GM12892 (cell line): ENCODE results near the gene PHRF1.

Experiments used
- DNase-seq: peaks from one replicate; pipeline ENCODE4 v3.0.0; 2011; ENCODE audit not compliant: insufficient read length
- FAIRE-seq: peaks from 2 replicates; lab custom pipeline; 2011; peaks lifted over from hg19 to GRCh38; lab: Jason Lieb, UNC
- POLR2A ChIP-seq: IDR thresholded peaks from 2 replicates; pipeline ENCODE4 v1.6.1; 2011; ENCODE audit warnings: low read depth, low read length, control low read depth
- POLR2AphosphoS5 ChIP-seq: IDR thresholded peaks from 2 replicates; pipeline ENCODE4 v1.6.1; 2011; ENCODE audit warnings: low read depth, low read length, control low read depth
- TAF1 ChIP-seq: IDR thresholded peaks from 2 replicates; pipeline ENCODE4 v1.6.1; 2011; ENCODE audit warnings: low read depth, mild to moderate bottlenecking, control low read depth, low read length, borderline replicate concordance

Gene PHRF1

DNA sequence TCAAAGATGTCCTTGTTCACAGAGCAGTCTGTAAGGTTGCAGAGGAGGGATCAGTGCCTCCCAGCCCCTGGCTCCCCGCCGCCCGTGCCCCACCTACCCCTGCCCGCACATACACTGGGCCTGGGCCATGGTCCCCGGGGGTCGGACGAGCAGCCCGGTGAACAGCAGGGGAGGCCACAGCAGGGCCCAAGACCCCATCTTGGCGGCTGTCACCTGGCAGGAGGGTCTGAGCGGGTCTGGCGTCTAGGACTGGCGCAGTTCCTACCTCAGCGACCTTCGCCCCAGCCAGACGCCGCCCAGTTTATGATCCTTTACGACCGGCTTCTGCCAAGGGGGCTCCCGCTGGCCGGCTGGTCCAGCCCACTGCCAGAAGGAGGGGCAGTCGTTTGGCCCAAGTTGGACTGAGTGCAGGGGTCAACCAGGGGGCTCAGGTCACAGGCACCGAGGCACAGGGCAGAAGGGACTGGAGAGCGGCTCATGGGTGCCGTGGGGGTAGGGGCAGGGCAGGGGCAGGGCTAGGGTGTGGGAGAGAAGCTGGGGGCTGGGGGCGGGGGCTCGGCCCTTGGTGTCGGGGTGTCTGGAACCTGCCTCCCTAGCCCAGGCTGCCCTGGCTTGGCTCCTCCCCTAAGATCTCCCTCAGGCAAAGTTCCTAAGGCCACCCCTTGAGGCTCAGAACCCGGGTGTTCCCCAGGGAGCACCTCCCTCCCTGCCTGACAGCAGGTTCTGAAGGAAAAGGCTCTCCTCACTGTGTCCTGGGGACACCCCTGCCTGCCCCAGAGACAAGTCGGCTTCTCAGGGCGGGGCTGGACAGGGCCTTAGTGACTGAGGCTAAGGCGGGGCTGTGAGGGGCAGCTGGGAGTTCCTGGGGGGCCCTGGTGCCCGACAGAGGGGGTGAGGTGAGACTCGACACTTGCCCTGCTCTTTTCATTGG, 48.7 kb downstream of the PHRF1 start, which contains the start of gene CDHR5:
Gene CDHR5 (minus strand): TSS at position 251 of the 931 bp plus-strand sequence. CDS start 53 bp downstream, at position 198.
- FAIRE-seq (no peak), DNase-seq (no peak)
- no peak for TF ChIP-seq POLR2AphosphoS5
- no peak for TF ChIP-seq TAF1
- no peak for TF ChIP-seq POLR2A

DNA sequence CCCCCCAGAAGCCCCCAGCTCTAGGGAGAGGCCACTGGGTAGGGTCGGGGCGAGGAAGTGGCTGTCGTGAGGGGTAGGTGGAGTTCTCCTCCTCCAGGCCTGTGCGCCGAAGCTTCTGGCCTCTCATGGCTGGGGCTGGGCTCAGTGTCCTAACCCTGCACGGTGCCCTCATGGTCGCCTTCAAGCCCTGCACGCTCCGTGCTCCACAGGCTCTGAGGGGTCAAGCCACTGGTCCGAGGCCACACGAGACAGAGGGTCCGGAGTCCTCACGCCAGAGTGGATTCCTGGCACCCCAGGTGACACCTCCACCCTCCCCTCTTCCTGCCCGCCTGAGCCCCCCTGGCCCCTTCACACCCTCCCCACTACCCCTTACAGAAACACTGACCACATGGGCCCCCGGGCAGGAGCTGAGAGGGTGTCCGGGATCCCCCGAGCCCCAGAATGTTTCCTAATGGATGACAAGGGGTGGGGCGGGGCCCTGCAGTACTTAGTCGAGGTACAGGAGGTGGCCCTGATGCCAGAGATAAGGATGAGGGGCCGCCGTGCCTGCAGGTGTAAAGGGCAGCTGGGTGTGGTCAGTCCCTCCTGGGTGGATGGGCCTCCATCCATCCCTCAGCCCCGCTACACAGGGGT, 49.5 kb downstream of the PHRF1 start:
- TF ChIP-seq POLR2AphosphoS5 (no peak), POLR2A (no peak), TAF1 (no peak)
- FAIRE-seq (no peak), DNase-seq (no peak)

- no peak for FAIRE-seq
- DNase-seq: no peak
- no peak for TF ChIP-seq POLR2AphosphoS5
- no peak for TF ChIP-seq POLR2A
These were observed 50.4 kb downstream of the PHRF1 start, which contains the start of gene SCT for GRCh38 chr11:626475-627307. Gene SCT (minus strand): TSS chr11:627181. CDS start chr11:627143, 38 bp downstream.

- no peak for FAIRE-seq
- TF ChIP-seq POLR2A: no peak
- no peak for TF ChIP-seq TAF1
- no peak for TF ChIP-seq POLR2AphosphoS5
- no peak for DNase-seq
These were observed 51.0 kb downstream of the PHRF1 start for GRCh38 chr11:627308-627576.

- no peak for FAIRE-seq
- DNase-seq: no peak
- TF ChIP-seq POLR2AphosphoS5 (no peak), POLR2A (no peak), TAF1 (no peak)
These were observed 51.8 kb downstream of the PHRF1 start for GRCh38 chr11:628056-628455.

DNA sequence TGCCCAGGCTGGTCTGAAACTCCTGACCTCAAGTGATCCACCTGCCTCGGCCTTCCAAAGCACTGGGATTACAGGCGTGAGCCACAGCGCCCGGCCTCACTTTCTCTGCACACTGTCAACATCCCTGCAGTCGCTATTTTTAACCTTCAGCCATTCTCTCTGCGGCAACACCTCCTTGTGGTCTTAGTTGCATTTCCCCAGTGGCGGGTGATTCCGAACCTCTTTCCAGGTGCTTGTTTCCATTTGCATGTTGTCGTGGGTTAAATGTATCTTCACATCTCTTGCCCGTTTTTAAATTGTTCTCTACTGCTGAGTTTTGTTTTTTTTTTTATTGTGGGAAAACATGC, 52.9 kb downstream of the PHRF1 start:
- FAIRE-seq: peak; percentile 79
- DNase-seq: no peak
- no peak for TF ChIP-seq POLR2A
- no peak for TF ChIP-seq POLR2AphosphoS5
- TF ChIP-seq TAF1: no peak

- FAIRE-seq (no peak), DNase-seq (no peak)
- TF ChIP-seq POLR2AphosphoS5 (no peak), POLR2A (no peak), TAF1 (no peak)
These were observed 54.6 kb downstream of the PHRF1 start for GRCh38 chr11:630871-631270.

- no peak for FAIRE-seq
- DNase-seq: no peak
- TF ChIP-seq TAF1 (no peak), POLR2A (no peak), POLR2AphosphoS5 (no peak)
These were observed 59.8 kb downstream of the PHRF1 start for GRCh38 chr11:635945-636510.

DNA sequence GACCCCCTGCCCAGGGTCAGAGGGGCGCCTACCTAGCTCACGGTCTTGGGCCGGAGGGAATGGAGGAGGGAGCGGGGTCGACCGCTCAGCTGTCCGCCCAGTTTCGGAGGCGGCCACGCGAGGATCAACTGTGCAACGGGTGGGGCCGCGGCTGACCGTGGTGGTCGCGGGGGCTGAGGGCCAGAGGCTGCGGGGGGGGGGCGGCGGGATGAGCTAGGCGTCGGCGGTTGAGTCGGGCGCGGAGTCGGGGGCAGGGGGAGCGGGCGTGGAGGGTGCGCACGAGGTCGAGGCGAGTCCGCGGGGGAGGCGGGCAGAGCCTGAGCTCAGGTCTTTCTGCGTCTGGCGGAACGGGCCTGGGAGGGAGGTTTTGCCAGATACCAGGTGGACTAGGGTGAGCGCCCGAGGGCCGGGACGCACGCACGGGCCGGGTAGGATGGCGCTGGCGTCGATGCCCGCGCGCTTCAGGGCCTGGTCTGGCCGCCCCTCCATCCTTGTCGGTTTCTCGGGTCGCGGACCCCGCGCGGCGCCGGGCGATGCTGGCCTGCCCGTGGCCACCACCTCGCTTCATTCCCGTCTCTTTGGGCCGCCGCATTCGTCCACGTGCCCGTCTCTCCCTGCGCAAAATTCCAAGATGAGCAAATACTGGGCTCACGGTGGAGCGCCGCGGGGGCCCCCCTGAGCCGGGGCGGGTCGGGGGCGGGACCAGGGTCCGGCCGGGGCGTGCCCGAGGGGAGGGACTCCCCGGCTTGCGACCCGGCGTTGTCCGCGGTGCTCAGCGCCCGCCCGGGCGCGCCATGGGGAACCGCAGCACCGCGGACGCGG, 60.5 kb downstream of the PHRF1 start, which contains the start of gene DRD4:
Gene DRD4 (plus strand): TSS at position 759 of the 822 bp plus-strand sequence. CDS start 36 bp downstream, at position 795.
- no peak for FAIRE-seq
- DNase-seq: no peak
- TF ChIP-seq TAF1 (no peak), POLR2A (no peak), POLR2AphosphoS5 (no peak)

DNA sequence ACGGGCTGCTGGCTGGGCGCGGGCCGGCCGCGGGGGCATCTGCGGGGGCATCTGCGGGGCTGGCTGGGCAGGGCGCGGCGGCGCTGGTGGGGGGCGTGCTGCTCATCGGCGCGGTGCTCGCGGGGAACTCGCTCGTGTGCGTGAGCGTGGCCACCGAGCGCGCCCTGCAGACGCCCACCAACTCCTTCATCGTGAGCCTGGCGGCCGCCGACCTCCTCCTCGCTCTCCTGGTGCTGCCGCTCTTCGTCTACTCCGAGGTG, 61.0 kb downstream of the PHRF1 start:
- DNase-seq (no peak), FAIRE-seq (no peak)
- TF ChIP-seq TAF1 (no peak), POLR2A (no peak), POLR2AphosphoS5 (no peak)
